Left ventricle myocardium superior (tissue), 1 donor: ENCODE data around the gene AKAP1. TPM values are rescaled to one million over a fixed set of nuclear protein-coding genes. Genes with fewer than 3 reads are reported as not detected.
A peak's percentile ranks its signal among the peaks of the same experiment; 100 is the strongest.

Source experiments
- ATAC-seq: fragments of 200-7000 bp; cut with Tn5 transposase; one replicate; pipeline ENCODE4 v1.9.1; 2020; ENCODE audit warnings: mild to moderate bottlenecking, moderate library complexity
- DNase-seq: peaks from one replicate; pipeline ENCODE4 v3.0.0-alpha.2; 2020
- intact Hi-C: fragments of 100-400 bp; cut with micrococcal nuclease; formaldehyde crosslinking; loops from one replicate; pipeline ENCODE4 v1.11.0; 2022
- long read RNA-seq: library from polyadenylated mRNA; unstranded; transcript quantifications from one replicate; pipeline ENCODE4 v2.0.0, GENCODE V29; 2021
- total RNA-seq: library from RNA; stranded (reverse); fragmentation: NEBNext Ultra II Directional; extraction: Animal tissue kit (Norgen Biotek cat#: 25700); gene quantifications from one replicate; pipeline ENCODE4 v1.2.1, GENCODE V29; 2021
- donor health status: DM: no; HTN: yes; CAD: no; lungs with severe emphysema.

AKAP1 gene, protein sequence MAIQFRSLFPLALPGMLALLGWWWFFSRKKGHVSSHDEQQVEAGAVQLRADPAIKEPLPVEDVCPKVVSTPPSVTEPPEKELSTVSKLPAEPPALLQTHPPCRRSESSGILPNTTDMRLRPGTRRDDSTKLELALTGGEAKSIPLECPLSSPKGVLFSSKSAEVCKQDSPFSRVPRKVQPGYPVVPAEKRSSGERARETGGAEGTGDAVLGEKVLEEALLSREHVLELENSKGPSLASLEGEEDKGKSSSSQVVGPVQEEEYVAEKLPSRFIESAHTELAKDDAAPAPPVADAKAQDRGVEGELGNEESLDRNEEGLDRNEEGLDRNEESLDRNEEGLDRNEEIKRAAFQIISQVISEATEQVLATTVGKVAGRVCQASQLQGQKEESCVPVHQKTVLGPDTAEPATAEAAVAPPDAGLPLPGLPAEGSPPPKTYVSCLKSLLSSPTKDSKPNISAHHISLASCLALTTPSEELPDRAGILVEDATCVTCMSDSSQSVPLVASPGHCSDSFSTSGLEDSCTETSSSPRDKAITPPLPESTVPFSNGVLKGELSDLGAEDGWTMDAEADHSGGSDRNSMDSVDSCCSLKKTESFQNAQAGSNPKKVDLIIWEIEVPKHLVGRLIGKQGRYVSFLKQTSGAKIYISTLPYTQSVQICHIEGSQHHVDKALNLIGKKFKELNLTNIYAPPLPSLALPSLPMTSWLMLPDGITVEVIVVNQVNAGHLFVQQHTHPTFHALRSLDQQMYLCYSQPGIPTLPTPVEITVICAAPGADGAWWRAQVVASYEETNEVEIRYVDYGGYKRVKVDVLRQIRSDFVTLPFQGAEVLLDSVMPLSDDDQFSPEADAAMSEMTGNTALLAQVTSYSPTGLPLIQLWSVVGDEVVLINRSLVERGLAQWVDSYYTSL
- 282 TPM for total RNA-seq
- long read RNA-seq, transcript AKAP1-202 (11 exons, 3,970 nt) = major isoform, 607 of 919 reads
- long read RNA-seq, partial matches to known transcripts = 197 of 919 reads
- long read RNA-seq, other reads (novel, unspliced or antisense) = 111 of 919 reads

DNA sequence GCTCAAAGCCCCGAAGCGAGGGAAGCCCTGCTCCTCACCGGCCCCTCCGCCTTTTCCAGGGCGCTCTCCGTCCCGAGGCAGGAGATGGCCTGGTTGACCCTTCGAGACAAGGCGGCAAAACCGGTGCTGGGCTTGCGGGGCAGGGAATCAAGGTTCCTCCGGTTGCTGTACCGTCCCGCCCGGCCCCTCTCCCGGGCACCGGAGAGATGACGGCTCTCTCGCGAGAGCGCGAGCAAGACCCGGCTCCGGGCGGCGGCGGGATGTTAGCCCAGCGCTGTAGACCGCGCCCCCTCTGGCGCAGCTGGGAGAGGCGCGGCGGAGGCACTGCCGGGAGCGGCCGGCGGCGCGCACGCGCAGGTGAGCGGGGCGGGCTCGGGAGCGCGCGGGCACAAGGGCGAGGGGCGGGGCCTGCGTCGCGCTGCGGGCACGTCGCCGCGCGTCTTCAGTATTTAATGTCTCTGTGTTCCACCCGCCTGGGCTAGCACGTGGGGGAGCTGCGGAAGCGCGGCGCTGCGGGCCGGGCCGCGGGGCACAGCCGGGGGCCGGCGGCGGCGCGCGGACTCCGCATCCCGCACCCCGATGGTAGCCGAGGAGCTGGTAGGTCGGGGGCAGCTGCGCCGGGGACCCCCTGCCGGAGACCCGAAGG, at the start of gene AKAP1:
Gene AKAP1, plus strand, starts transcription at position 445 of the 646 bp plus-strand sequence. CDS start 20,219 bp downstream, outside the sequence.
- DNase-seq (peak; percentile 99), ATAC-seq (peak; percentile 89)
- intact Hi-C loops = no loop called here

DNA sequence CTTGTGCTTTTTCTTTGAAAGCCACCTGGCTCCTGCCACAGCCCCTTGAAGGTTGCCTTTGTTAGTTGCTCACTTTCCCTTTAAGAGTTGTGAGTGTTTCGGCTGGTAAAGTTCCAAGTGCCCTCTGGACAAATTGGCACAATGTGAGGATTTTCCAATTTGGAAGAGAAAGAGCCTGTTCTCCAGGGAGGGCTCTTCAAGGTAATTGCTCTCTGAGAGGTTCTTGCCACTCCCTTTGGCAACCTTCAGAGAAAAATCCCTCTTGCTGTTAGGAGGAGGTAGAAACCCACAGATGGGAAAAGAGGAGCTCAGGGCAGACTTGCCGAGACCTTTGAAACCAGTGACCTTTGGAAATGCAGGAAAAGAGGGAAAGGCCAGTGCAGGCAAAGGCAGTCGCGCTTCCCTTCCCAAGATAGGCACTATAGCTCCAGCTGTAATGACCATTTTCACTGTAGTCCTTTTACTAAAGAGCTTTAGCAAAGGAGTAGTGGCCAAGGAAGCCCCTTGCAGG, 49.0 kb upstream of the AKAP1 start:
- intact Hi-C loops = no loop called here
- DNase-seq (no peak), ATAC-seq (peak; percentile 64)

DNA sequence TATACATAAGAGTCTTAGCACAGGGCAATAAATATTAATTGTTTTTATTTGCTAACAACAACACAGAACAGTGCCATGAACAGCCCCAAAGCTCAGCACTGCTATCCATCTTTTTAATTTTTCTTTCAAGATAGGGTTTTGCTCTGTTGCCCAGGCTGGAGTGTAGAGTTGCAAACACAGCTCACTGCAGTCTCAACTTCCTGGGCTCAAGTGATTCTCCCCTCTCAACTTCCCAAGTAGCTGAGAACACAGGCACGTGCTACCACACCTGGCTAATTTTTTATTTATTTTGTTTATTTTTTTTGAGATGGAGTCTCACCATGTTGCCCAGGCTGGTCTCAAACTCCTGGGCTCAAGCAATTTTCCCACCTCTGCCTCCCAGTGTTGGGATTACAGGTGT, 47.6 kb upstream of the AKAP1 start:
- DNase-seq (no peak), ATAC-seq (no peak)
- intact Hi-C loops = no loop called here

DNA sequence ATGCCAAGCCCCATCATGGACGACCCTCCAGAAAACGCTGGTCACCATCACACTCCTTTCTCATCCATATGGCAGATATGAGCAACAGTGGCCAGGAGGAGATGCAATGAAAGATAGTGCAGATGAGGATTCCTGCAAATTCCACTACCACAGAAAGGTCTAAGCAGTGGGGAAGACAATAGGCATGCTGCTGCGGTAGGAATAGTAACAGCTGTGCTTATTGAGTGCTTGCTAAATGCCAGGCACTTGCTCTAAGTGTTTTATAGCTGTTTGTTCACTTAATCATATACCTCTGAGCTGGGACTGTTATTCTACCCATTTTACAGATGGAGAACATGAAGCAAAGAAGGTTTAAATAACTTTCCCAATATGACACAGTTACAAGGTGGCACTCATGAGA, 46.6 kb upstream of the AKAP1 start:
- intact Hi-C loops = no loop called here
- DNase-seq = no peak
- no peak for ATAC-seq

DNA sequence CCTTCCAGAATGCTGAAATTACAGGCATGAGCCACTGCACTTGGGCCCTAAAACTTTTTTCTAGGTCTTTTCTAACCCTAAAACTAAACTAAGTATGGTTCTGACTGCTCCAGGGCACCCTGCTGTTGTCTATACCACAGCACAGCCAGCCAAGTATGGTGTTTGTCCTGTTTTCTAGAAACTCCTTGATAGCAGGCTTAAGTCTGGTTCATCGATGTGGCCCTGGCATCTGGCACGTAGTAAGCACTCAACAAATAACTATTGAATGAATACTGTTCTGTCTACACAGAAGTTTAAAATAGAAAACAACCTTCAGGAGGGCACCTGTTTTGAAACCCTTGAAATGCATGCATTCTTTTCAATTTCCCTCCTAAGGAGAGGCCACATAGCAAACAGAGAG, 44.5 kb upstream of the AKAP1 start:
- DNase-seq = no peak
- intact Hi-C loops = no loop called here
- no peak for ATAC-seq

DNA sequence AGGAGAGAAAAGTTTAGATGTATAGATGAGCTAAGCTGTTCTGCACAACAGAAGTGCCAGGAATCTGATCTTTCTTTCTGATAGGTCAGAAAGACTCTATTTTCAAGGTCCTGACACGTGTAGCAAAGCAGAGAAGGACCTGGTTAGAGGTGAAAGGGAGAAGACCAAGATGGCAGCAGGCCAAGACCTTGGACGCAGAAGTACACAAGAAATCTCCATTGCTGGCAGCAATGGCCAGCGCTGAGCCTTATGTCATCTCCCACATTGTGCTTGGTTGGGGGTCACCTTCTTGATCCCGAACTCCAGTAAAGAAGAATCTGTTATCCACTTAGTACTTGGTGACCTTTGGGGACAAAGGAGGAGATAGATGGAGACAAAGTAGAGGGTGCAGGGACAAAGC, 41.8 kb upstream of the AKAP1 start:
- DNase-seq (peak; percentile 30), ATAC-seq (no peak)
- intact Hi-C loops = no loop called here

DNA sequence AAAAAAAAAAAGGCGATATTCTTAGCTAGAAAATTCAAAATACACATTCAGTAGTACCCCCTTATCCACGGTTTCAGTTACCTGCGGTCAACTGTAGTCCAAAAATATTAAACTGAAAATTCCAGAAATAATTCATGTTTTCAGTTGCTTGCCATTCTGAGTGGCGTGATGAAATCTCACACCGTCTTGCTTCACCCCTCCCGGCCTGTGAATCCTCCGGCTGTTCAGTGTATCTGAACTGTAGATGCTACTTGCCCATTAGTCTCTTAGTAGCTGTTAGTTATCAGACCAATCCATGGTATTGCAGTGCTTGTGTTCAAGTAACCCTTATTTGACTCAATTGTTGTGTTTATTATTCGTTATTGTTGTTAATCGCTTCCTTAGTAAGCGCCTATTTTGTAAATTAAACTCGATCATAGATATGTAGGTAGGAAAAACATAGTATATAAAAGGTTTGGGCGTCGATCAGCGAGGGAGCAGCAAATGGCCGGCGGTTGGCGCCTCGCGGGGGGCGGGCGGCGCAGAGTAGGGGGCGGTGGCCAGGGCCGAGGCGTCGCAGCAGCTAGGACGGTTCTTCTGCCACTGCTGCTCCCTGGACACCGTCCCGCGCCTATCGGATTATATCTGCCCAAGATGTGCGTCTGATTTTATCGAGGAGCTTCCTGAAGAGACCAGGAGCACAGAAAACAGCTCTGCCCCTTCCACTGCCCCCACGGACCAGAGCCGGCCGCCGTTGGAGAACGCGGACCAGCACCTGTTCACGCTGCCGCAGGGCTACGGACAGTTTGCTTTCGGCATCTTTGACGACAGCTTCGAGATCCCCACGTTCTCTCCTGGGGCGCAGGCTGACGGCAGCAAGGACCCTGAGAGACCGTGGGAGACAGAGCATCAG, 39.8 kb upstream of the AKAP1 start:
- ATAC-seq (peak; percentile 8), DNase-seq (no peak)
- intact Hi-C loops = no loop called here

DNA sequence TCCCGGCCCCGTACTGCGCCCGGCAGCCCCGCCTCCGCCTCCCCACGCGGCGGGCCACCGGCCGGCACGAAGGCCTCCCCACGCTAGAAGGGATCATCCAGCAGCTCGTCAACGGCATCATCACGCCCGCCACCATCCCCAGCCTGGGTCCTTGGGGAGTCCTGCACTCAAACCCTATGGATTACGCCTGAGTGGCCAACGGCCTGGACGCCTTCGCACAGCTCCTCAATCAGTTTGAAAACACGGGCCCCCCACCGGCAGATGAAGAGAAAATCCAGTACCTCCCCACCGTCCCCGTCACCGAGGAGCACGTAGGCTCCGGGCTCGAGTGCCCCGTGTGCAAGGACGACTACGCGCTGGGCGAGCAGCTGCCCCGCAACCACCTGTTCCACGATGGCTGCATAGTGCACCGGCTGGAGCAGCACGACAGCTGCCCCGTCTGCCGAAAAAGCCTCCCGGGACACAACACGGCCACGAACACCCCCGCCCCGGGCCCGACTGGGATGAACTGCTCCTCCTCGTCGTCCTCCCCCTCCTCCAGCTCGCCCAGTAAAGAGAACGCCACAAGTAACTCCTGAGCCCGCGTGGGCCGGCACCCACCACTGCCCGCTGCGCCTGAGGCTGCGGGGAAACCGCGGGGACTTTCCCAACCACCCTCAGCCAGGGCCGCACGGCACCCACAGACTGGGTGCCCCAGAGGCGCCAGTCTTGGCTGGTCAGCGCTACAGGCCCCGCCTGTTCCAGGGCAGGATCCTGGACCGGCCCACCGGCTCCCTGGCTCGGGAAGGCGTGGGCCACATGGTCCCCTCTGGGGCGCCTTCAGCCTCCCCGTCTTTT, 39.0 kb upstream of the AKAP1 start:
- DNase-seq (peak; percentile 41), ATAC-seq (peak; percentile 62)
- intact Hi-C loops = no loop called here

DNA sequence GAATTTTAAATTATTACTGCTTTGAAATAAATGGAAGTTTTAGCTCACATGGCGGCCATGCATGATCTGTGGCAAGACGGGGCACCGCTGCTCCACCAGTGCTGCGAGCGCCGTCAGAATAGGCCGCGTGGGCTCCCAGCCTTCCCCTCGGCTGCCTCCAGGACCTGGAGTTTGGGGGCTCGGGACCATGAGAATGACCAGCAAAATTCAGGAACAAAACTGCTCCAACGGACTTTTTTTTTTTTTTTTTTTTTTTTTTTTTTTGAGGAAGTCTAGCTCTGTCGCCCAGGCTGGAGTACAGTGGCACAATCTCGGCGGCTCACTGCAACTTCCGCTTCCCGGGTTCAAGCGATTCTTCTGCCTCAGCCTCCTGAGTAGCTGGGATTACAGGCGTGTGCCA, 38.3 kb upstream of the AKAP1 start:
- intact Hi-C loops = no loop called here
- DNase-seq (peak; percentile 36), ATAC-seq (no peak)

DNA sequence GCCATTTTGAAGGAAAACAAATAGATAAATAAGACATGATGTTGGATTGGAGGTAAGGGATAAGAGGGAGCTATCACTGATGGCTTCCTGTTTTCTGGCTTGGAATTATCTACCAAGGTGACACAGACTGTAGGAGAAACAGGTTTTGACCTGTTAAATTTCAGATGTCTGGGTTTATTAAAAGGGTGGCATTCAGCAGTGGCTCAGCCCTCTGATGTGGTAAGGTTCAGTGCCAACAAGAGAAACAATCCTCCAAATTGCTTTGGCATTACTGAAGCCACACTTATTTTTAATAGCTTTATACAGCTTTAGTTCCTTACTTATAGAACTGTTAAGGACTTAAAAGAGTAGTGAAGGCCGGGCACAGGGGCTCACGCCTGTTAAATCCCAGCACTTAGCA, 37.0 kb upstream of the AKAP1 start:
- DNase-seq = no peak
- intact Hi-C loops = no loop called here
- ATAC-seq = no peak

DNA sequence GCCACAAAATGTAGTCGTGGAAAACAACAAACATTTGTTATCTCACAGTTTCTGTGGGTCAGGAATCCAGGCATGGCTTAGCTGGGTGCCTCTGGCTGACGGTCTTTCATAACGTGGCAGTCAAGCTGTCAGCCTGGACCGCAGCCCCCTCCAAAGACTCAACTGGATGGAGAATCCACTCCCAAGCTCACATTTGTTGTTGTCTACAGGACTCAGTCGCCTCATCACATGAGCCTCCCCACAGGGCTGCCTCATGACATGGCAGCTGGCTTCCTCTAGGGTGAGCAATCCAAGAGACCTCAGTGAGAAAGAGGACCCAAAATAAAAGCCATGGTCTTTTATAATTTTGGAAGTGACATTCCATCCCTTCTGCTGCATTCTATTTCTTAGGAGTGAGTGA, 34.7 kb upstream of the AKAP1 start:
- ATAC-seq (no peak), DNase-seq (no peak)
- intact Hi-C loops = no loop called here

DNA sequence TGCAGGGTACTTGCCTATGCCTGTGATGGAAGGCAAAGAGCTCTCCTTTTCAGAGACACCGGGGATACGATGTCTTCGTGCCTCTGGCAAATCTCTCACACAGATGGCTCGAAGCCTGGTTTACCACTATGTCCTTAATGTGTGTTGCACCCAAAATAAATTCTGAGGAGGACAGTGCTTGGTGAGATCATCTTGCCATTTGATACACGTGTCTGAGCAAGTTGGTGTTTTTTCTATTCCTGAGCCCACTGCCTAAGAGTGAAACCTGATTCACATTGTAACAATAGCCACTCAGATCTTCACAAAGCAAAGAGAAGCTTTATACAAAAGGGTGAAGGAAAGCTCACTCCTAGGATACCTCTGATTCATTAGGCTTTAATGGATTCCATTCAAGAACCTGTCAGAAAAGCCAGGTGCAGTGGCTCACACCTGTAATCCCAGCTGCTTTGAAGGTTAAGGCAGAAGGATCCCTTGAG, 33.1 kb upstream of the AKAP1 start:
- no peak for DNase-seq
- ATAC-seq = peak; percentile 72
- intact Hi-C loops = no loop called here

DNA sequence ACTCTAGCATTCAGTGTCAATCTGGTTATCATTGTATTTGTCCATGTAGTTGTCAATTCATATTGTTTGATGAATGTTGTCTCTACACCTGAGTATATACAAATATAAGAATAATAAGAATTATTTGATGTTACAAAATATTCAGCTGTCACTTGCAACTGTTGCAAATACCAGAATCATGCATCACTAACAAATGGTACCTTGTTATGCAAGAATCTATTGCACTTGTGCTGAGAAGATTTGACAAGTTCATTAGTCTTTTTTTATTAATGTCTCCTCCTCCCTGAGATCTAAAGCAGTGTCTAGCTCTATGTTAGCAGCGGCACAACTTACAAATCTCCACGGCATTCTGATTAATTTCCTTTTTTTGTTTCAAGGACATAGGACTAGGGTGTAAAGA, 22.2 kb upstream of the AKAP1 start:
- intact Hi-C loops = no loop called here
- ATAC-seq (no peak), DNase-seq (no peak)

DNA sequence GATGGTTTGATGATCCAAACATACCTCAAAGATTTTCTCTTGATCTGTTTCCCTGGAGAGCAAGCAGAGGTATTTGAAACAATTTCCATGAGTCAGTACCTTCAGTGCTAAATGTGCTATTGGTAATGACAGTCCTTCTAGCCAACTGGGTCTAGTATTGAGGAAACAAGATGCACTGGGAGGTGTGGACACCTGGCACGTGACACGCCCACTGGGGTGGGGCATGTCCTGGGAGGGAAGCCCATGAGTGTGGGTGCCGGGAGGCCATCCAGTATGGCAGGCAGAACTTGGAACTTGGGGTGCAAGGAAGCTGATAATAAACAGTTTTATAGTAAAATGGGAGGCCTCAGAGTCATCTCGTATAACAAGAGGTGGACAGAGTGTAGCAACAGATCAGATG, 17.9 kb upstream of the AKAP1 start:
- DNase-seq (no peak), ATAC-seq (no peak)
- intact Hi-C loops = no loop called here

DNA sequence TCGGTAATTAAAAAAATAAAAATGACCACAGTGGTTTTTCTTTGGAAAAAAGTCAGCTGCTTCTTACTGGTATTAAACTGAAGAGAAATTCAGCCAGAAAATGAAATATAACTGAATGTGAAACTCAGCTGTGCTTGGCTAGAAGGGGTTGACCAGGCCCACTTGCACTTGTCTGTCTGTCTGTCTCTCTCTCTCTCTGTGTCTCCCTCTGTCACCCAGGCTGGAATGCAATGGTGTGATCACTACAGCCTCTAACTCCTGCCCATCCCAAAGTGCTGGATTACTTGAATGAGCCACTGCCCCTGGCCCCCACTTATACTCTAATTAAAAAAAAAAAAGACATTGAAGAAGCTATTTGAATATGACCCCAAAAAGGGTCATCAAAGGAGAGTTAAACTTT, 17.3 kb upstream of the AKAP1 start:
- no peak for ATAC-seq
- intact Hi-C loops = no loop called here
- no peak for DNase-seq

DNA sequence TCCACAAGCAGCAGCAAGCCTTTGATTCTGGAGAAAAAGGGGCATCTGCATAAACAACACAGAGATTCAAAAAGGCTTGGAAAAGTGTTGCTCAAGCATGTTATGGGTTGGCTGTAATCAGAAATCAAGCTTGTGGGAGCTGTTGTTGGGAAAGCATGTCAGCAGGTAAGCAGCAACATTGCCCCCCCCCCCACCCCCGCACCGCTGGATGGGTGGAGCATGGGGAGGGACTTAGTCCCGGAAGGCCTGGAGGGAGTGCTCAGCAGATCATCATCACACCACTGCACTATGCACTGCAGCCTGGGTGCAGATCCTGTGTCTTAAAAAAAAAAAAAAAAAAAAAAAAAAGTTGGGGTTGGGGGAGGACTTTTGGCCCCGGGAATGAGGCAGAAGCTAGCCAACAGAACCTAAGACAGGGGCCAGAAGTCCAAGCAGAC, 16.8 kb upstream of the AKAP1 start:
- intact Hi-C loops = no loop called here
- DNase-seq (no peak), ATAC-seq (peak; percentile 38)

DNA sequence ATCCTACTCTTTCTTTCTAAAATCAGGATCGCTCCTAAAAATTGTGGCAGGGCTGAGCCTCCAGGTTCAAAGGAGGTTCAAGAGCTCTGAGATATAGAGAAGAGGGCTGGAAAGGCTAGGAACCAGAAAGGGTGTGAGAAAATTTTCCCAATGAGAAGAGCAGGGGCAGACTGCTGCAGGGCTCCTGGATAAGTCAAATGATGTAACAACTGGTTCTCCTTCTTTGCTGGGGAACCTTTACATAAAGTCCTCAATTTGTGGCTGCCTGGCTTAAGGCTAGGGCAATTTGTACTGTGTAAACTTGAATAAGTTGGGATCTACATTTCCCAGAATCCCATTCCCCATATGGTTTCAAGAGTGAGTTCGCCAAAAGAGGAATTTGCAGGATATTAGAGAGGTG, 16.3 kb upstream of the AKAP1 start:
- intact Hi-C loops = no loop called here

More for the DNA sequence above, 16.3 kb upstream of the AKAP1 start:
- ATAC-seq = no peak
- DNase-seq = no peak
